ENCODE results near the gene AGA. TPM values are rescaled to one million over a fixed set of nuclear protein-coding genes. Genes with fewer than 3 reads are reported as not detected.

AGA gene
- total RNA-seq, 1 experiment from 2014 or later, result 13.8 TPM

- Histone ChIP-seq H3K4me1 (replicated peaks; ENCODE audit: insufficient read depth) (no peaks in the 10 kb centered on the region), H3K36me3 (ENCODE audit: low read depth) (no peaks in the 10 kb centered on the region), H2AFZ (no peak overlapping the region), H3K4me2 (no peak overlapping the region), H4K20me1 (ENCODE audit: insufficient read depth) (no peaks in the 10 kb centered on the region), H3F3A (ENCODE audit: insufficient read depth, low read depth) (no peaks in the 10 kb centered on the region), H3K4me3 (no peak overlapping the region), H3K9me3 (ENCODE audit: insufficient read depth, low read depth) (no peaks in the 10 kb centered on the region), H3K27ac (no peak overlapping the region), H3K9me2 (ENCODE audit: insufficient read depth) (no peaks in the 10 kb centered on the region), H3K79me2 (ENCODE audit: low read depth) (no peaks in the 10 kb centered on the region), H3K27me3 (ENCODE audit: insufficient read depth, low read depth) (no peaks in the 10 kb centered on the region)
- no TSS peak for BruUV-seq (replicated peaks)
- intact Hi-C loops (cut with micrococcal nuclease; ENCODE audit: unreplicated experiment), result no loop called here
- ChIA-PET POLR2A (ENCODE audit: unreplicated experiment) (no interaction called here), CTCF (no interaction called here)
- DNase-seq, result no peak
- TF ChIP-seq EZH2 (IDR thresholded peaks at IDR 0.05; ENCODE audit: low read depth) (no peak), CTCF (conservative IDR thresholded peaks at IDR 0.05) (no peak)
These were observed 18.2 kb upstream of the AGA start for GRCh38 chr4:177460460-177460859.

- no peak for DNase-seq
- intact Hi-C loops (cut with micrococcal nuclease; ENCODE audit: unreplicated experiment), result no loop called here
- no peaks in the 10 kb centered on the region for H3K27me3 ChIP-seq (ENCODE audit: insufficient read depth, low read depth)
These were observed 13.3 kb upstream of the AGA start for GRCh38 chr4:177455561-177455970.

GRCh38 chr4:177453116-177453515 lies 10.9 kb upstream of the AGA start:
- TF ChIP-seq CTCF (conservative IDR thresholded peaks at IDR 0.05) (no peak), EZH2 (IDR thresholded peaks at IDR 0.05; ENCODE audit: low read depth) (no peak)
- no peak for DNase-seq
- ChIA-PET CTCF (no interaction called here), POLR2A (ENCODE audit: unreplicated experiment) (no interaction called here)
- H3F3A ChIP-seq (ENCODE audit: insufficient read depth, low read depth), result no peaks in the 10 kb centered on the region
- no peaks in the 10 kb centered on the region for H3K27me3 ChIP-seq (ENCODE audit: insufficient read depth, low read depth)
- H3K9me3 ChIP-seq (ENCODE audit: insufficient read depth, low read depth), result no peaks in the 10 kb centered on the region
- intact Hi-C loops (cut with micrococcal nuclease; ENCODE audit: unreplicated experiment), result no loop called here
- H3K79me2 ChIP-seq (ENCODE audit: low read depth), result no peaks in the 10 kb centered on the region
- H4K20me1 ChIP-seq (ENCODE audit: insufficient read depth), result no peaks in the 10 kb centered on the region
- no peak overlapping the region for H3K4me3 ChIP-seq
- H3K36me3 ChIP-seq (ENCODE audit: low read depth), result no peaks in the 10 kb centered on the region
- BruUV-seq (replicated peaks), result no TSS peak
- H3K4me1 ChIP-seq (replicated peaks; ENCODE audit: insufficient read depth), result no peaks in the 10 kb centered on the region
- H2AFZ ChIP-seq, result no peak overlapping the region
- H3K27ac ChIP-seq, result no peak overlapping the region
- H3K9me2 ChIP-seq (ENCODE audit: insufficient read depth), result no peaks in the 10 kb centered on the region
- H3K4me2 ChIP-seq, result no peak overlapping the region

More at GRCh38 chr4:177455561-177455970, 13.3 kb upstream of the AGA start:
- no peaks in the 10 kb centered on the region for H3K9me2 ChIP-seq (ENCODE audit: insufficient read depth)
- BruUV-seq (replicated peaks), result no TSS peak
- H3K36me3 ChIP-seq (ENCODE audit: low read depth), result no peaks in the 10 kb centered on the region
- no peaks in the 10 kb centered on the region for H3K79me2 ChIP-seq (ENCODE audit: low read depth)
- POLR2A ChIA-PET (ENCODE audit: unreplicated experiment), result no interaction called here
- H3K9me3 ChIP-seq (ENCODE audit: insufficient read depth, low read depth), result no peaks in the 10 kb centered on the region
- TF ChIP-seq CTCF (conservative IDR thresholded peaks at IDR 0.05), result no peak
- H4K20me1 ChIP-seq (ENCODE audit: insufficient read depth), result no peaks in the 10 kb centered on the region
- H3K4me3 ChIP-seq, result no peak overlapping the region
- H3K4me1 ChIP-seq (replicated peaks; ENCODE audit: insufficient read depth), result no peaks in the 10 kb centered on the region
- no peak overlapping the region for H3K27ac ChIP-seq
- CTCF ChIA-PET, result no interaction called here
- H3K4me2 ChIP-seq, result no peak overlapping the region
- H2AFZ ChIP-seq, result no peak overlapping the region
- no peaks in the 10 kb centered on the region for H3F3A ChIP-seq (ENCODE audit: insufficient read depth, low read depth)
